Effector memory CD4-positive, alpha-beta T cell (primary cell): ENCODE measurements around the gene IRF8.

Experiments used
- DNase-seq, 3 donors: peaks; one replicate each; pipeline ENCODE4 v3.0.0-alpha.2; 2020
- H3K27ac ChIP-seq: 2 replicates; pipeline ENCODE4 v1.7.0; 2013; ENCODE audit warnings: mild to moderate bottlenecking, low read length, moderate library complexity; ENCODE audit not compliant: insufficient read depth, poor library complexity, severe bottlenecking
- H3K27me3 ChIP-seq: replicated peaks from 2 replicates; pipeline ENCODE4 v1.7.0; 2013; ENCODE audit warnings: mild to moderate bottlenecking, low read length; ENCODE audit not compliant: insufficient read depth, control insufficient read depth, poor library complexity, severe bottlenecking
- H3K36me3 ChIP-seq: 2 replicates; pipeline ENCODE4 v1.7.0; 2013; ENCODE audit warnings: mild to moderate bottlenecking, low read length, moderate library complexity; ENCODE audit not compliant: control insufficient read depth, insufficient read depth
- H3K4me1 ChIP-seq: 2 replicates; pipeline ENCODE4 v1.7.0; 2013; ENCODE audit warnings: low read length, mild to moderate bottlenecking; ENCODE audit not compliant: control insufficient read depth, insufficient read depth, poor library complexity, severe bottlenecking
- H3K4me3 ChIP-seq: 2 replicates; pipeline ENCODE4 v1.7.0; 2013; ENCODE audit warnings: low read length, low read depth, mild to moderate bottlenecking; ENCODE audit not compliant: insufficient read depth, poor library complexity, severe bottlenecking
- H3K9me3 ChIP-seq: 2 replicates; pipeline ENCODE4 v1.7.0; 2013; ENCODE audit warnings: mild to moderate bottlenecking, low read length, moderate library complexity; ENCODE audit not compliant: control insufficient read depth

Gene IRF8

GRCh38 chr16:85955566-85955965 lies 56.6 kb downstream of the IRF8 start:
- Histone ChIP-seq H3K36me3 (no peaks in the 10 kb centered on the region), H3K27ac (no peak overlapping the region), H3K4me1 (no peaks in the 10 kb centered on the region), H3K9me3 (no peaks in the 10 kb centered on the region), H3K4me3 (no peak overlapping the region), H3K27me3 (no peaks in the 10 kb centered on the region)
- DNase-seq, result no peak

- Histone ChIP-seq H3K4me1 (no peaks in the 10 kb centered on the region), H3K27me3 (no peaks in the 10 kb centered on the region), H3K9me3 (no peaks in the 10 kb centered on the region), H3K4me3 (no peak overlapping the region), H3K36me3 (no peaks in the 10 kb centered on the region), H3K27ac (no peak overlapping the region)
- DNase-seq, result no peak
Observed at GRCh38 chr16:85956426-85956825, 57.5 kb downstream of the IRF8 start.

- H3K27me3 ChIP-seq, result no peaks in the 10 kb centered on the region
Observed at GRCh38 chr16:85958731-85959130, 59.8 kb downstream of the IRF8 start.

GRCh38 chr16:85959686-85960085 lies 60.7 kb downstream of the IRF8 start:
- H3K27ac ChIP-seq, result no peak overlapping the region
- H3K27me3 ChIP-seq, result no peaks in the 10 kb centered on the region
- no peaks in the 10 kb centered on the region for H3K36me3 ChIP-seq
- H3K4me3 ChIP-seq, result no peak overlapping the region
- DNase-seq, result no peak
- H3K4me1 ChIP-seq, result no peaks in the 10 kb centered on the region
- no peaks in the 10 kb centered on the region for H3K9me3 ChIP-seq

More at GRCh38 chr16:85958731-85959130, 59.8 kb downstream of the IRF8 start:
- Histone ChIP-seq H3K4me1 (no peaks in the 10 kb centered on the region), H3K4me3 (no peak overlapping the region), H3K27ac (no peak overlapping the region), H3K36me3 (no peaks in the 10 kb centered on the region), H3K9me3 (no peaks in the 10 kb centered on the region)
- no peak for DNase-seq

GRCh38 chr16:85960486-85961046 lies 61.6 kb downstream of the IRF8 start:
- Histone ChIP-seq H3K27ac (no peak overlapping the region), H3K36me3 (no peaks in the 10 kb centered on the region), H3K9me3 (no peaks in the 10 kb centered on the region), H3K4me1 (no peaks in the 10 kb centered on the region), H3K4me3 (no peak overlapping the region), H3K27me3 (no peaks in the 10 kb centered on the region)
- no peak for DNase-seq

- Histone ChIP-seq H3K27me3 (no peaks in the 10 kb centered on the region), H3K4me1 (no peaks in the 10 kb centered on the region), H3K4me3 (no peak overlapping the region)
Observed at GRCh38 chr16:85961988-85962915, 63.3 kb downstream of the IRF8 start.

GRCh38 chr16:85963753-85964285 lies 64.9 kb downstream of the IRF8 start:
- no peak overlapping the region for H3K27ac ChIP-seq
- H3K9me3 ChIP-seq, result no peaks in the 10 kb centered on the region
- DNase-seq, result no peak
- no peaks in the 10 kb centered on the region for H3K27me3 ChIP-seq
- no peaks in the 10 kb centered on the region for H3K36me3 ChIP-seq
- H3K4me3 ChIP-seq, result no peak overlapping the region
- H3K4me1 ChIP-seq, result no peaks in the 10 kb centered on the region

More at GRCh38 chr16:85961988-85962915, 63.3 kb downstream of the IRF8 start:
- Histone ChIP-seq H3K9me3 (no peaks in the 10 kb centered on the region), H3K27ac (no peak overlapping the region), H3K36me3 (no peaks in the 10 kb centered on the region)
- DNase-seq, result no peak

- Histone ChIP-seq H3K9me3 (no peaks in the 10 kb centered on the region), H3K36me3 (no peaks in the 10 kb centered on the region), H3K4me1 (no peaks in the 10 kb centered on the region), H3K4me3 (no peak overlapping the region), H3K27ac (no peak overlapping the region), H3K27me3 (no peaks in the 10 kb centered on the region)
- DNase-seq, result no peak
Observed at GRCh38 chr16:85965125-85965524, 66.2 kb downstream of the IRF8 start.

GRCh38 chr16:85967111-85967510 lies 68.1 kb downstream of the IRF8 start:
- Histone ChIP-seq H3K4me1 (no peaks in the 10 kb centered on the region), H3K27ac (no peak overlapping the region), H3K27me3 (no peaks in the 10 kb centered on the region), H3K9me3 (no peaks in the 10 kb centered on the region), H3K4me3 (no peak overlapping the region), H3K36me3 (no peaks in the 10 kb centered on the region)
- DNase-seq, result no peak
